ENCODE results near the gene MBNL3.

DNA sequence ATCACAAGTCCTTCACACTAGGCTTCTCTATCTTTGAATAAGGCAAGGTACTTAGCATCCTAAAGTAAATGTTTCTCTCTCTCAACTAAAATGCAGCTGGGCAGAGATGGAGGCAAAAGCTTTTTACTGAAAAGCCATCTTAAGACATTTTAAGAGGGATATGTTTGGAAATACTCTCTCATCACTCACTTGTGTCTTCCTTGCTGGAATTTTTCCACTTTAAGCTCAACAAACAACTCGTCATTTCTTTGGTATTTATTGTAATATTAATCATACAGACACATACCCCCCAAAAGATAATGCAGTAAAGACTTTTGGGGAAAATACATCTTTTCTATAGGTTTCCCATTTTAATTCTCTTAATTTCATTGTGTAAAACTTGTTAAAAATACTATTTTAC lies 16.4 kb downstream of the MBNL3 start:
- TF ChIP-seq, protein P1, sequence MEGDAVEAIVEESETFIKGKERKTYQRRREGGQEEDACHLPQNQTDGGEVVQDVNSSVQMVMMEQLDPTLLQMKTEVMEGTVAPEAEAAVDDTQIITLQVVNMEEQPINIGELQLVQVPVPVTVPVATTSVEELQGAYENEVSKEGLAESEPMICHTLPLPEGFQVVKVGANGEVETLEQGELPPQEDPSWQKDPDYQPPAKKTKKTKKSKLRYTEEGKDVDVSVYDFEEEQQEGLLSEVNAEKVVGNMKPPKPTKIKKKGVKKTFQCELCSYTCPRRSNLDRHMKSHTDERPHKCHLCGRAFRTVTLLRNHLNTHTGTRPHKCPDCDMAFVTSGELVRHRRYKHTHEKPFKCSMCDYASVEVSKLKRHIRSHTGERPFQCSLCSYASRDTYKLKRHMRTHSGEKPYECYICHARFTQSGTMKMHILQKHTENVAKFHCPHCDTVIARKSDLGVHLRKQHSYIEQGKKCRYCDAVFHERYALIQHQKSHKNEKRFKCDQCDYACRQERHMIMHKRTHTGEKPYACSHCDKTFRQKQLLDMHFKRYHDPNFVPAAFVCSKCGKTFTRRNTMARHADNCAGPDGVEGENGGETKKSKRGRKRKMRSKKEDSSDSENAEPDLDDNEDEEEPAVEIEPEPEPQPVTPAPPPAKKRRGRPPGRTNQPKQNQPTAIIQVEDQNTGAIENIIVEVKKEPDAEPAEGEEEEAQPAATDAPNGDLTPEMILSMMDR (IDR thresholded peaks at IDR 0.05) = no peak
- TF ChIP-seq POLR2AphosphoS5 (IDR thresholded peaks at IDR 0.05) (no peak), POLR2A (IDR thresholded peaks at IDR 0.05) (no peak), EP300 (IDR thresholded peaks at IDR 0.05; ENCODE audit: low read depth) (no peak)
